ENCODE data around the gene MCAM.

DNA sequence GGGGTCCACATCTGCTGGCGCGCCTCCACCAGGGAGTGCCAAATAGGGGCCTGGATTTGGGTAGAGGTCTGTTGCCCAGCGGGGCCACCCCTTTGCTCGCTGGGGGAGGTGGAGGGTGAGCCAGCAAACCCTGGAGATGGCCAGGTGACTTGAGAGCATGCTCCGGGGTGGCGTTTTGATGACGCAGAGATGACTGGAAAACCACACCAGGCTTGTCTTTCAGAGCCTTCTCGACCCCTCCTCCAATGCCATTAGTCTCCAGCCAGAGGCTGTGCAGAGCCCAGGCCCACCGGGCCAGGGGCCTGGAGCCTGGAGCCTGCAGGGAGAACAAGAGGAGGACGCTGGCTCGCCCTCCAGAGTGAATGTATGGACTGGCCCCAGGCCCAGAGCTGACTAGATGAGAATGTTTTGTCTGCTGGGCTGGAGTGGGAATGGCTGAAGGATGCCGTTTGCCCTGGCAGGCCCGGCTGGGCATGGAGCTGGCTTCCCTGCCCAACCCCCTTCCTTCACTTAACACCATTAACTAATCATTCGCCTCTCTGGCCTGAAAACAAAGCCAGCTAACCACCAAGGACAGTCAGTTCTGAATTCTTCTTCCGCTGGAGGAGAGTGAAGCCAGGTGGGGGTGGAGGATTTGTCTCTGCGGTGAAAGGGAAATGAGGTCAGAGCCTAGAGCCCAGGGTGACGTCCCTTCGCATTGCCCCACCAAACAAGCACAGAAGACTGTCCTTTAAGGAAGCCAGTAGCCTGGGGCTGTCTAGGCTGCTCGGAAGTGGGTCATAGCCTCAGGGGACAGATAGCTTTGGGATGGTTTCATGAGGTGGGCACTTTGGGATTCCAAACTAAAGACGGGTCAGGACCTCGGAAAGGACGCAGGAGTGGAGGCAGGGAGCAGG is 1.6 kb upstream of the MCAM start:
- TF ChIP-seq TAF1 (IDR thresholded peaks at IDR 0.05; ENCODE audit: borderline replicate concordance, low read depth, low read length), result 0 out of 2 replicates have a peak, but pooled peaks have one; percentile 4
- peak; percentile 91 for TF ChIP-seq POLR2A (IDR thresholded peaks at IDR 0.05; ENCODE audit: low read depth, low read length)
